ENCODE measurements around the gene IL25.

The IL25 gene

GRCh38 chr14:23353433-23353780, 19.2 kb upstream of the IL25 start:
- DNase-seq (ENCODE audit: low read depth, low spot score), result no peak

- DNase-seq (ENCODE audit: low read depth, low spot score), result no peak
Measured at GRCh38 chr14:23354990-23355389, 17.6 kb upstream of the IL25 start.

- DNase-seq (ENCODE audit: low read depth, low spot score), result no peak
Measured at GRCh38 chr14:23355871-23356435, 16.7 kb upstream of the IL25 start.

GRCh38 chr14:23356662-23357061, 15.9 kb upstream of the IL25 start:
- DNase-seq (ENCODE audit: low read depth, low spot score), result no peak

- no peak for DNase-seq (ENCODE audit: low read depth, low spot score)
Measured at GRCh38 chr14:23357261-23357660, 15.3 kb upstream of the IL25 start.

GRCh38 chr14:23358042-23358441, 14.6 kb upstream of the IL25 start:
- no peak for DNase-seq (ENCODE audit: low read depth, low spot score)

- DNase-seq (ENCODE audit: low read depth, low spot score), result peak; percentile 9
Measured at GRCh38 chr14:23358553-23359166, 13.9 kb upstream of the IL25 start.

- DNase-seq (ENCODE audit: low read depth, low spot score), result no peak
Measured at GRCh38 chr14:23359167-23359626, 13.4 kb upstream of the IL25 start.

- DNase-seq (ENCODE audit: low read depth, low spot score), result no peak
Measured at GRCh38 chr14:23359722-23360447, 12.7 kb upstream of the IL25 start.

- DNase-seq (ENCODE audit: low read depth, low spot score), result no peak
Measured at GRCh38 chr14:23360496-23360895, 12.1 kb upstream of the IL25 start.

GRCh38 chr14:23361320-23361719, 11.3 kb upstream of the IL25 start:
- DNase-seq (ENCODE audit: low read depth, low spot score), result peak; percentile 60

GRCh38 chr14:23361763-23362162, 10.8 kb upstream of the IL25 start:
- no peak for DNase-seq (ENCODE audit: low read depth, low spot score)

GRCh38 chr14:23362200-23362599, 10.4 kb upstream of the IL25 start:
- peak; percentile 48 for DNase-seq (ENCODE audit: low read depth, low spot score)

GRCh38 chr14:23364164-23365035, 8.2 kb upstream of the IL25 start:
- peak; percentile 38 for DNase-seq (ENCODE audit: low read depth, low spot score)

- DNase-seq (ENCODE audit: low read depth, low spot score), result peak; percentile 68
Measured at GRCh38 chr14:23365036-23365731, 7.4 kb upstream of the IL25 start, which contains the start of gene EFS. Gene EFS (minus strand): TSS chr14:23365172. CDS start chr14:23365025, 147 bp downstream.

GRCh38 chr14:23365732-23366425, 6.7 kb upstream of the IL25 start:
- peak; percentile 83 for DNase-seq (ENCODE audit: low read depth, low spot score)

GRCh38 chr14:23366426-23366921, 6.1 kb upstream of the IL25 start:
- peak; percentile 74 for DNase-seq (ENCODE audit: low read depth, low spot score)

- DNase-seq (ENCODE audit: low read depth, low spot score), result no peak
Measured at GRCh38 chr14:23370221-23370620, 2.4 kb upstream of the IL25 start.

- DNase-seq (ENCODE audit: low read depth, low spot score), result no peak
Measured at GRCh38 chr14:23371865-23372264, 744 bp upstream of the IL25 start.

- no peak for DNase-seq (ENCODE audit: low read depth, low spot score)
Measured at GRCh38 chr14:23373041-23373440, 432 bp downstream of the IL25 start.
